ENCODE measurements around the gene ZNF181. TPM values are rescaled to one million over a fixed set of nuclear protein-coding genes. Genes with fewer than 3 reads are reported as not detected.

ZNF181 gene
- total RNA-seq, 2 donors from 2014 or later = 8.1 to 8.7 TPM

- no peak for DNase-seq
- Histone ChIP-seq H3K27me3 (ENCODE audit: control insufficient read depth, insufficient read depth, low read length, poor library complexity, severe bottlenecking) (no peaks in the 10 kb centered on the region), H3K9me3 (ENCODE audit: control insufficient read depth, low read length) (peaks cover 97% of the 10 kb centered on the region), H3K36me3 (ENCODE audit: control insufficient read depth, insufficient read depth, low read length) (peaks cover 19% of the 10 kb centered on the region), H3K9ac (ENCODE audit: extremely low read depth, low read length, poor library complexity, severe bottlenecking) (no peak overlapping the region), H3K27ac (ENCODE audit: low read depth, low read length) (no peak overlapping the region), H3K4me3 (ENCODE audit: low read length) (no peak overlapping the region), H3K4me1 (ENCODE audit: control insufficient read depth, insufficient read depth, low read length) (no peaks in the 10 kb centered on the region)
- no peak overlapping the region for H3K4me3 Mint-ChIP-seq
- H3K27ac Mint-ChIP-seq = no peak overlapping the region
- no peaks in the 10 kb centered on the region for H3K4me1 Mint-ChIP-seq
- H3K36me3 Mint-ChIP-seq (ENCODE audit: low read depth) = peaks cover 61% of the 10 kb centered on the region
- no peak for TF ChIP-seq CTCF (conservative IDR thresholded peaks at IDR 0.05)
- H3K27me3 Mint-ChIP-seq (ENCODE audit: insufficient read depth) = peaks cover 2% of the 10 kb centered on the region
- H3K9me3 Mint-ChIP-seq = peaks cover 92% of the 10 kb centered on the region
- 93 to 94% methylated on average over 3 to 11 of the region's 11 CpGs for WGBS, 2 experiments (ENCODE audit: insufficient coverage in 1 of 2, insufficient read length in 1 of 2)
Measured at GRCh38 chr19:34759218-34759917, 25.3 kb downstream of the ZNF181 start.

GRCh38 chr19:34766386-34766785 lies 32.3 kb downstream of the ZNF181 start:
- peaks cover 62% of the 10 kb centered on the region for H3K36me3 ChIP-seq (ENCODE audit: control insufficient read depth, insufficient read depth, low read length)
- H3K27me3 ChIP-seq (ENCODE audit: control insufficient read depth, insufficient read depth, low read length, poor library complexity, severe bottlenecking) = no peaks in the 10 kb centered on the region
- H3K4me3 ChIP-seq (ENCODE audit: low read length) = no peak overlapping the region
- Mint-ChIP-seq H3K27me3 (ENCODE audit: insufficient read depth) (peaks cover 2% of the 10 kb centered on the region), H3K36me3 (ENCODE audit: low read depth) (peaks cover 77% of the 10 kb centered on the region), H3K4me3 (no peak overlapping the region), H3K4me1 (no peaks in the 10 kb centered on the region), H3K9me3 (peaks cover 31% of the 10 kb centered on the region), H3K27ac (no peak overlapping the region)
- no peak overlapping the region for H3K27ac ChIP-seq (ENCODE audit: low read depth, low read length)
- 65 to 89% methylated on average over 2 of the region's 2 CpGs for WGBS, 2 experiments (ENCODE audit: insufficient coverage in 1 of 2, insufficient read length in 1 of 2)
- no peak for DNase-seq
- H3K9ac ChIP-seq (ENCODE audit: extremely low read depth, low read length, poor library complexity, severe bottlenecking) = no peak overlapping the region
- H3K4me1 ChIP-seq (ENCODE audit: control insufficient read depth, insufficient read depth, low read length) = no peaks in the 10 kb centered on the region
- H3K9me3 ChIP-seq (ENCODE audit: control insufficient read depth, low read length) = peaks cover 42% of the 10 kb centered on the region
- no peak for TF ChIP-seq CTCF (conservative IDR thresholded peaks at IDR 0.05)

GRCh38 chr19:34767951-34768350 lies 33.9 kb downstream of the ZNF181 start:
- no peak for TF ChIP-seq CTCF (conservative IDR thresholded peaks at IDR 0.05)
- Mint-ChIP-seq H3K4me3 (no peak overlapping the region), H3K27ac (no peak overlapping the region), H3K36me3 (ENCODE audit: low read depth) (peaks cover 67% of the 10 kb centered on the region), H3K27me3 (ENCODE audit: insufficient read depth) (peaks cover 7% of the 10 kb centered on the region), H3K9me3 (peaks cover 18% of the 10 kb centered on the region), H3K4me1 (peaks cover 3% of the 10 kb centered on the region)
- Histone ChIP-seq H3K27ac (ENCODE audit: low read depth, low read length) (no peak overlapping the region), H3K27me3 (ENCODE audit: control insufficient read depth, insufficient read depth, low read length, poor library complexity, severe bottlenecking) (no peaks in the 10 kb centered on the region), H3K9ac (ENCODE audit: extremely low read depth, low read length, poor library complexity, severe bottlenecking) (no peak overlapping the region), H3K4me3 (ENCODE audit: low read length) (no peak overlapping the region), H3K4me1 (ENCODE audit: control insufficient read depth, insufficient read depth, low read length) (no peaks in the 10 kb centered on the region), H3K36me3 (ENCODE audit: control insufficient read depth, insufficient read depth, low read length) (peaks cover 57% of the 10 kb centered on the region), H3K9me3 (ENCODE audit: control insufficient read depth, low read length) (peaks cover 26% of the 10 kb centered on the region)
- 92 to 94% methylated on average over 2 to 3 of the region's 3 CpGs for WGBS, 2 experiments (ENCODE audit: insufficient coverage in 1 of 2, insufficient read length in 1 of 2)
- no peak for DNase-seq

All from endodermal cell (in vitro differentiated cells).